Astrocyte (in vitro differentiated cells and primary cell): Measurements from ENCODE around the gene PPM1A.

Experiments used
- CTCF ChIP-seq: IDR thresholded peaks from 2 replicates; pipeline ENCODE4 v1.5.1; 2011; ENCODE audit warnings: low read depth, mild to moderate bottlenecking, inconsistent platforms, low read length, moderate library complexity; ENCODE audit not compliant: insufficient read depth
- EZH2 ChIP-seq: IDR thresholded peaks from 2 replicates; pipeline ENCODE4 v1.6.1; 2012; ENCODE audit warnings: mild to moderate bottlenecking, low read length, inconsistent platforms; ENCODE audit not compliant: insufficient read depth

GRCh38 chr14:60339571-60339970 is 90.5 kb downstream of the PPM1A start:
- TF ChIP-seq CTCF (no peak), EZH2 (no peak)
